H1 (cell line): ENCODE measurements around the gene FBXO34. TPM values are rescaled to one million over a fixed set of nuclear protein-coding genes. Genes with fewer than 3 reads are reported as not detected.

Experiments
- CTCF ChIA-PET: fragments of 300-600 bp; sonication (Branson Sonifier 250); formaldehyde crosslinking; loops from one replicate; lab custom pipeline; 2021; ENCODE audit not compliant: partially characterized antibody; lab: Charles Lee
- POLR2A ChIA-PET: fragments of 300-600 bp; sonication (Branson Sonifier 250); formaldehyde crosslinking; loops from one replicate; lab custom pipeline; 2021; ENCODE audit warnings: inconsistent platforms; ENCODE audit not compliant: partially characterized antibody; lab: Charles Lee
- DNase-seq, 2 experiments: peaks; one replicate each; pipeline versions ENCODE4 v3.0.0 to v3.0.0-alpha.2; 2010 to 2022; ENCODE audit warnings: low spot score in 2 of 2, low read depth in 1 of 2, mixed read lengths in 1 of 2
- FAIRE-seq: peaks from 2 replicates; lab custom pipeline; 2011; peaks lifted over from hg19 to GRCh38; lab: Jason Lieb, UNC
- H2AFZ ChIP-seq: 2 replicates; pipeline ENCODE4 v1.8.1; 2012; ENCODE audit warnings: low read length, inconsistent platforms
- H2AK5ac ChIP-seq: 2 replicates; pipeline ENCODE4 v1.6.1; 2013; ENCODE audit warnings: low read depth, low read length
- H2BK120ac ChIP-seq: replicated peaks from 2 replicates; pipeline ENCODE3; 2013; ENCODE audit warnings: low read depth, low read length, inconsistent platforms
- H2BK12ac ChIP-seq: 2 replicates; pipeline ENCODE4 v1.6.1; 2013; ENCODE audit warnings: low read depth, low read length
- H2BK15ac ChIP-seq: 2 replicates; pipeline ENCODE4 v1.6.1; 2013; ENCODE audit warnings: low read length
- H2BK20ac ChIP-seq: 2 replicates; pipeline ENCODE4 v1.6.1; 2013; ENCODE audit warnings: low read length
- H2BK5ac ChIP-seq: 2 replicates; pipeline ENCODE4 v1.6.1; 2013; ENCODE audit warnings: low read depth, low read length
- H3K14ac ChIP-seq: 2 replicates; pipeline ENCODE4 v1.6.1; 2013; ENCODE audit warnings: inconsistent platforms; ENCODE audit not compliant: insufficient read length
- H3K18ac ChIP-seq: 2 replicates; pipeline ENCODE4 v1.6.1; 2013; ENCODE audit warnings: low read length; ENCODE audit errors: extremely low read depth
- H3K23ac ChIP-seq: 2 replicates; pipeline ENCODE4 v1.6.1; 2013; ENCODE audit warnings: inconsistent platforms; ENCODE audit not compliant: insufficient read length
- H3K23me2 ChIP-seq: 2 replicates; pipeline ENCODE4 v1.6.1; 2013; ENCODE audit warnings: low read depth, low read length
- H3K27ac ChIP-seq: 2 replicates; pipeline ENCODE4 v1.6.1; 2011; ENCODE audit warnings: low read depth, low read length, inconsistent platforms
- H3K27me3 ChIP-seq, 4 experiments: replicated peaks in 1 of 4; 1 replicate in 1 of 4; 2 replicates in 3 of 4; pipeline versions ENCODE4 v1.6.1 to v1.8.1; 2011 to 2013; ENCODE audit warnings: low read length in 3 of 4, mild to moderate bottlenecking in 3 of 4, inconsistent platforms in 2 of 4, mixed read lengths in 2 of 4, moderate library complexity in 1 of 4; ENCODE audit not compliant: control insufficient read depth in 3 of 4, insufficient read depth in 3 of 4; ENCODE audit errors: extremely low read depth in 1 of 4
- H3K36me3 ChIP-seq, 4 experiments: 2 replicates each; pipeline versions ENCODE4 v1.6.1 to v1.8.1; 2011 to 2013; ENCODE audit warnings: mild to moderate bottlenecking in 4 of 4, low read length in 3 of 4, moderate library complexity in 2 of 4, control low read depth in 1 of 4, inconsistent platforms in 1 of 4; ENCODE audit not compliant: insufficient read depth in 4 of 4, control insufficient read depth in 2 of 4
- H3K4ac ChIP-seq: replicated peaks from 2 replicates; pipeline ENCODE3; 2013; ENCODE audit warnings: low read length, low read depth, mixed read lengths, inconsistent platforms; ENCODE audit not compliant: insufficient read length
- H3K4me1 ChIP-seq, 4 experiments: replicated peaks in 1 of 4; 1 replicate in 1 of 4; 2 replicates in 3 of 4; pipeline versions ENCODE4 v1.6.1 to v1.8.1; 2011 to 2013; ENCODE audit warnings: low read length in 3 of 4, inconsistent platforms in 2 of 4, mixed read lengths in 1 of 4; ENCODE audit not compliant: insufficient read depth in 4 of 4, control insufficient read depth in 3 of 4
- H3K4me2 ChIP-seq, 2 experiments: 2 replicates each; pipeline versions ENCODE4 v1.6.1 to v1.8.1; 2011 to 2013; ENCODE audit warnings: low read depth in 2 of 2, low read length in 2 of 2, control low read depth in 1 of 2, inconsistent platforms in 1 of 2, mild to moderate bottlenecking in 1 of 2; ENCODE audit not compliant: insufficient read depth in 1 of 2
- H3K4me3 ChIP-seq, 4 experiments: fragments of 200-600, 300-600 bp in 1 of 4; sonication (generic), shearing (Covaris generic), sonication (Bioruptor Twin) in 1 of 4; 2 replicates each; pipeline versions ENCODE4 v1.5.1 to v1.8.1; 2011 to 2016; ENCODE audit warnings: low read length in 4 of 4, low read depth in 3 of 4, control low read depth in 2 of 4, inconsistent platforms in 2 of 4, mild to moderate bottlenecking in 2 of 4, mixed read lengths in 1 of 4, moderate library complexity in 1 of 4; ENCODE audit not compliant: insufficient read depth in 2 of 4; ENCODE audit errors: extremely low read depth in 1 of 4
- H3K56ac ChIP-seq: replicated peaks from 2 replicates; pipeline ENCODE3; 2013; ENCODE audit warnings: low read depth, mild to moderate bottlenecking, mixed read lengths, low read length, inconsistent platforms; ENCODE audit not compliant: insufficient read length
- H3K79me1 ChIP-seq: 2 replicates; pipeline ENCODE4 v1.6.1; 2013; ENCODE audit warnings: low read depth, low read length, control low read depth
- H3K79me2 ChIP-seq, 2 experiments: 2 replicates each; pipeline versions ENCODE4 v1.6.1 to v1.8.1; 2012 to 2013; ENCODE audit warnings: low read length in 2 of 2, mild to moderate bottlenecking in 2 of 2, inconsistent platforms in 1 of 2; ENCODE audit not compliant: insufficient read depth in 2 of 2, control insufficient read depth in 1 of 2
- H3K9ac ChIP-seq, 4 experiments: replicated peaks in 1 of 4; 1 replicate in 1 of 4; 2 replicates in 3 of 4; pipeline versions ENCODE4 v1.6.1 to v1.8.1; 2011 to 2013; ENCODE audit warnings: low read depth in 3 of 4, low read length in 3 of 4, control low read depth in 2 of 4, mild to moderate bottlenecking in 2 of 4, moderate library complexity in 2 of 4, inconsistent platforms in 1 of 4; ENCODE audit errors: extremely low read depth in 1 of 4
- H3K9me3 ChIP-seq, 2 experiments: 2 replicates each; pipeline versions ENCODE4 v1.6.1 to v1.8.1; 2012 to 2013; ENCODE audit warnings: mild to moderate bottlenecking in 2 of 2, moderate library complexity in 2 of 2, control low read depth in 1 of 2, inconsistent platforms in 1 of 2, low read depth in 1 of 2, low read length in 1 of 2, mixed read lengths in 1 of 2; ENCODE audit not compliant: insufficient read depth in 2 of 2
- H4K20me1 ChIP-seq, 2 experiments: replicated peaks in 1 of 2; 2 replicates each; pipeline versions ENCODE3 to v1.8.1; 2011 to 2013; ENCODE audit warnings: inconsistent platforms in 2 of 2, low read length in 2 of 2, mild to moderate bottlenecking in 1 of 2; ENCODE audit not compliant: insufficient read depth in 2 of 2, control insufficient read depth in 1 of 2
- H4K5ac ChIP-seq: 2 replicates; pipeline ENCODE4 v1.6.1; 2013; ENCODE audit warnings: low read length, low read depth, mixed read lengths, inconsistent platforms; ENCODE audit not compliant: insufficient read length
- H4K8ac ChIP-seq: 2 replicates; pipeline ENCODE4 v1.8.0; 2013; ENCODE audit warnings: mild to moderate bottlenecking, moderate library complexity, low read length, inconsistent platforms; ENCODE audit not compliant: insufficient read depth; ENCODE audit errors: extremely low read depth
- H4K91ac ChIP-seq: replicated peaks from 2 replicates; pipeline ENCODE3; 2013; ENCODE audit warnings: low read length, mixed read lengths, inconsistent platforms; ENCODE audit not compliant: insufficient read length
- CHD2 ChIP-seq: IDR thresholded peaks from 2 replicates; pipeline ENCODE4 v1.6.1; 2012; ENCODE audit warnings: low read length, improper control_type of control experiment
- EZH2 ChIP-seq: fragments of 200-600 bp; sonication (generic); IDR thresholded peaks from 2 replicates; pipeline ENCODE4 v1.7.1; 2012; ENCODE audit warnings: low read depth, mild to moderate bottlenecking, moderate library complexity, low read length, inconsistent platforms; ENCODE audit not compliant: severe bottlenecking
- JUND ChIP-seq: IDR thresholded peaks from 2 replicates; pipeline ENCODE4 v1.6.1; 2011; ENCODE audit warnings: mild to moderate bottlenecking, improper control_type of control experiment, low read length
- KDM1A ChIP-seq: fragments of 200-600, 300-600 bp; sonication (generic); IDR thresholded peaks from 2 replicates; pipeline ENCODE4 v1.7.1; 2016; ENCODE audit warnings: mild to moderate bottlenecking, low read length, borderline replicate concordance
- KDM5A ChIP-seq: fragments of 200-600 bp; IDR thresholded peaks from 2 replicates; pipeline ENCODE4 v1.7.1; 2012; ENCODE audit warnings: mild to moderate bottlenecking, low read length, inconsistent platforms, mixed read lengths
- MAFK ChIP-seq: IDR thresholded peaks from 2 replicates; pipeline ENCODE4 v1.6.1; 2012; ENCODE audit warnings: low read depth, mild to moderate bottlenecking, improper control_type of control experiment, low read length
- RAD21 ChIP-seq, 2 experiments: IDR thresholded peaks in 1 of 2; conservative IDR thresholded peaks in 1 of 2; 2 replicates each; pipeline ENCODE4 v1.6.1; 2011; ENCODE audit warnings: low read depth in 2 of 2, low read length in 2 of 2, improper control_type of control experiment in 1 of 2, inconsistent platforms in 1 of 2, mild to moderate bottlenecking in 1 of 2, moderate library complexity in 1 of 2
- SIN3A ChIP-seq, 2 experiments: IDR thresholded peaks in 1 of 2; conservative IDR thresholded peaks in 1 of 2; 2 replicates each; pipeline ENCODE4 v1.6.1; 2011 to 2012; ENCODE audit warnings: low read length in 2 of 2, improper control_type of control experiment in 1 of 2, low read depth in 1 of 2, mild to moderate bottlenecking in 1 of 2
- SUZ12 ChIP-seq: fragments of 200-600 bp; sonication (generic); IDR thresholded peaks from 2 replicates; pipeline ENCODE4 v1.6.1; 2012; ENCODE audit warnings: mild to moderate bottlenecking, inconsistent platforms, low read length, moderate library complexity, mixed read lengths
- TAF7 ChIP-seq: optimal IDR thresholded peaks from 2 replicates; pipeline ENCODE3; 2011; ENCODE audit warnings: low read depth, mild to moderate bottlenecking, inconsistent platforms, low read length, moderate library complexity, borderline replicate concordance
- TBP ChIP-seq: IDR thresholded peaks from 2 replicates; pipeline ENCODE4 v1.6.1; 2011; ENCODE audit warnings: low read depth, low read length, improper control_type of control experiment
- TEAD4 ChIP-seq: IDR thresholded peaks from 2 replicates; pipeline ENCODE4 v1.6.1; 2012; ENCODE audit warnings: low read depth, low read length, inconsistent platforms, mixed read lengths
- YY1 ChIP-seq: IDR thresholded peaks from 2 replicates; pipeline ENCODE4 v1.6.1; 2011; ENCODE audit warnings: low read depth, mild to moderate bottlenecking, low read length
- WGBS, 2 experiments: shearing (Covaris generic) in 1 of 2; methylation state at CpG; one replicate each; pipeline versions ENCODE4 v1.1.6 to v1.1.7; 2013 to 2015; ENCODE audit warnings: low lambda C conversion rate in 2 of 2, mixed read lengths in 2 of 2, inconsistent platforms in 1 of 2, low coverage in 1 of 2, missing lambda C conversion rate in 1 of 2; ENCODE audit not compliant: insufficient replicate concordance in 2 of 2, insufficient coverage in 1 of 2, insufficient read length in 1 of 2; ENCODE audit errors: extremely low coverage in 1 of 2, missing lambda C conversion rate in 1 of 2; 5-methylcytosine and 5-hydroxymethylcytosine counted together
- polyA plus RNA-seq, 7 experiments: library from polyadenylated mRNA; depleted of rRNA in 3 of 7; stranded (reverse) in 5 of 7; unstranded in 2 of 7; fragments of >200 nt in 5 of 7; fragments of 200-250 nt in 2 of 7; gene quantifications; 1 replicate in 5 of 7; 2 replicates in 1 of 7; 4 replicates in 1 of 7; pipeline versions ENCODE4 v1.2.1 to v1.2.3, GENCODE V29; 2011 to 2013; ENCODE audit warnings: missing spikeins in 2 of 7, mixed read lengths in 2 of 7
- total RNA-seq: library from RNA; stranded (reverse); fragmentation: NEBNext Ultra II Directional; extraction: Animal tissue kit (Norgen Biotek cat#: 25700); gene quantifications from 2 replicates; pipeline ENCODE4 v1.2.1, GENCODE V29; 2021
- TF ChIP-seq, protein P1 (sequence below): IDR thresholded peaks from 2 replicates; pipeline ENCODE4 v1.6.1; 2012; ENCODE audit warnings: inconsistent platforms

FBXO34 gene
- total and polyA plus RNA-seq, 2 of the 8 experiments (the other 6 are each of a cell fraction or from before 2014, with no cell fraction given): 7.0 to 14.4 TPM

DNA sequence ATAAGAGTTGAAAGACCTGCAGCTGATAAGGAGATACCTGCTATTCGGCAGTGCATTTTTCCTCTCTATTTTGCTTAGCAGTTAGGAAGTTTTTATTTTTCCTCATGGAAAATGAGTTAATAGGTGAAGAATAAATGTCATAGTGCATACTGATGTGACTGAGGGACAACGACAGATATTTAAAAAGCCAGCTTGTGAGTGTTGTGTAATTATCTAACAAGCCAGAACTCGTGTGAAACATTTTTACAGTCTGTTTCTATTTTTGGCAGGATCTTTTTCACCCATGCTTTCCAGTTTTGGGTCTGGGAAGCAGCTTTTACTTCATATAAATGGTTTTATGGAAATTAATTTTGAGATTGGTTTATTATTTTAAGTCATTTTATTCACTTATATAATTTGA lies 2.9 kb downstream of the FBXO34 start:
- H4K20me1 ChIP-seq: peaks cover 0 to 2% of the 10 kb centered on the region in 2 experiments
- POLR2A ChIA-PET: no interaction called here
- no peak overlapping the region for H3K23ac ChIP-seq
- H3K27ac ChIP-seq: no peak overlapping the region
- H3K18ac ChIP-seq: no peak overlapping the region
- H3K9ac ChIP-seq: no peak overlapping the region
- H2BK5ac ChIP-seq: no peak overlapping the region
- H4K8ac ChIP-seq: no peak overlapping the region
- no peak overlapping the region for H3K4me3 ChIP-seq
- no peak overlapping the region for H3K14ac ChIP-seq
- CTCF ChIA-PET: interaction anchor here (1.1 to 5.0 kb wide), 2 partner anchors 11 to 80 kb away, joined by 3 to 17 read pairs; no protein-coding TSS in a partner anchor
- 0 out of 8 replicates have a peak, but pooled peaks cover 0 to 3% (median 0%) of the 10 kb centered on the region in 4 experiments for H3K36me3 ChIP-seq
- WGBS, 2 experiments: 90% methylated on average over 3 of the region's 3 CpGs; no CpG with 5 or more reads in 1 of the 2 experiments
- peaks cover 0 to 1% (median 0%) of the 10 kb centered on the region in 4 experiments; a peak in 1 of 7 replicates for H3K27me3 ChIP-seq
- no peak overlapping the region for H2BK12ac ChIP-seq
- peaks cover 4% of the 10 kb centered on the region; the same call in 1 of the 2 replicates for H3K79me1 ChIP-seq
- FAIRE-seq (no peak), DNase-seq (no peak)
- H2BK20ac ChIP-seq: no peak overlapping the region
- peaks cover 0 to 1% (median 0%) of the 10 kb centered on the region in 4 experiments; a peak in 1 of 7 replicates for H3K4me1 ChIP-seq
- no peak overlapping the region for H4K91ac ChIP-seq
- no peaks in the 10 kb centered on the region for H3K9me3 ChIP-seq
- H2BK15ac ChIP-seq: no peak overlapping the region
- H2AK5ac ChIP-seq: no peak overlapping the region
- no peak overlapping the region for H3K4me2 ChIP-seq
- H3K4ac ChIP-seq: no peak overlapping the region
- no peak overlapping the region for H2BK120ac ChIP-seq
- peaks cover 3% of the 10 kb centered on the region; the same call in 1 of the 2 replicates for H3K23me2 ChIP-seq
- no peak overlapping the region for H4K5ac ChIP-seq
- no peak overlapping the region for H2AFZ ChIP-seq
- peaks cover 0 to 56% of the 10 kb centered on the region in 2 experiments; a peak in 3 of 4 replicates for H3K79me2 ChIP-seq
- no peak overlapping the region for H3K56ac ChIP-seq
- TF ChIP-seq JUND: no peak
- no peak for TF ChIP-seq EZH2
- TF ChIP-seq, protein P1, sequence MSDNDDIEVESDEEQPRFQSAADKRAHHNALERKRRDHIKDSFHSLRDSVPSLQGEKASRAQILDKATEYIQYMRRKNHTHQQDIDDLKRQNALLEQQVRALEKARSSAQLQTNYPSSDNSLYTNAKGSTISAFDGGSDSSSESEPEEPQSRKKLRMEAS: no peak
- TF ChIP-seq TBP: no peak
- TF ChIP-seq KDM1A: no peak
- TF ChIP-seq YY1: no peak
- no peak for TF ChIP-seq KDM5A
- TF ChIP-seq RAD21 (IDR thresholded peaks at IDR 0.05 in 1 of 2, conservative IDR thresholded peaks at IDR 0.05 in 1 of 2; ENCODE audit: low read depth in 2 of 2, low read length in 2 of 2): no peak
- no peak for TF ChIP-seq TAF7
- no peak for TF ChIP-seq SIN3A (conservative IDR thresholded peaks at IDR 0.05 in 1 of 2, IDR thresholded peaks at IDR 0.05 in 1 of 2; ENCODE audit: low read depth in 1 of 2, low read length in 2 of 2)
- TF ChIP-seq CHD2: no peak
- no peak for TF ChIP-seq MAFK
- no peak for TF ChIP-seq TEAD4
- TF ChIP-seq SUZ12: no peak
